ENCODE results near the gene SLC35F1.

DNA sequence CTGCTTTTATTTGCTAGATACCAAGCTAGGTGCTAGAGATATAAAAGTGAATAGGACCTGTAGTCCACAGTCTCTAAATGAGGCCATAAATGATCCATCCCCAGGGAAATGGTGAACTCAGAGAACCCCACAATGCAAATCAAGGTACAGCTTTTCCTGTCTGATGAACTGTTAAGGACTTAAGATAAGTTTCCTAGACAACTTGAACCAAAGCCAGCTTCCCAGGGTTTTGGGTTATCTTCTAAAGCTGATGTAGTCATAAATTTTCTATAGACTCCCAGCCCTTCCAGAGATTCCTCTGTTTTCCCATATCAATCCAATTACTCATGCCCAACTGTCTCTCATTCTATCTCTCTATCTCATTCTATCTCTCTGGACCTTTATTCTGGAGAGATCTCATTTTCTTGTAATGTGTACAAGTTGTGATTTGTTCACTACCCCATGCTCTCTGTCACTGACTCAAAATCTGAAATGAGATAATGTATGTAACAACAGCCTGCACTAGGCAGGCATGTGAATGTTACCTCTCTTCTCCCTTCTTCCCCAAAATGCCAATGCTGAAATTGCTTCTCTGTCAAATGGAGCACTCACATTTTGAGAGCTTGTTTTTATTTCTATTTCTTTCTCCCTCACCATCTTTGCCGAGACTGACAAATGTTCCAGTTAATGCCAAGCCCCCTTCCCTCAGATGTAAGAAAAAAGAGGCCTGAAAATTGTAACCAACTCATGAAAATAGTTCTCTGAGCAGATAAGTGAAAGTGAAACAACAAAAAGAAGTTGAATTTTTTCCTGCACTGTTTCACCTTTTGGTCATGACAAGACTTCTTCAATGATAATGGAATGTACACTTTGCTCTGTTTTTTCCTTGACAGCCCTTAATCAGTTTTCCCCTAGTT is 279.9 kb downstream of the SLC35F1 start:
- TF ChIP-seq RARB (CRISPR knock-in tag; IDR thresholded peaks at IDR 0.05), result no peak
- TF ChIP-seq ARNTL (CRISPR knock-in tag; IDR thresholded peaks at IDR 0.05; ENCODE audit: borderline replicate concordance, low read depth), result no peak
- no peak for TF ChIP-seq ZNF8 (CRISPR knock-in tag; IDR thresholded peaks at IDR 0.05)
